SJCRH30 (cell line): ENCODE measurements around the gene USP7. TPM values are rescaled to one million over a fixed set of nuclear protein-coding genes. Genes with fewer than 3 reads are reported as not detected.

ENCODE experiments used
- DNase-seq, 2 experiments: peaks; one replicate each; pipeline ENCODE4 v3.0.0-alpha.2; 2015 to 2020
- H3K27ac ChIP-seq: fragments of 250-450 bp; sonication (Bioruptor Pico); 2 replicates; pipeline ENCODE4 v1.5.1; 2020; ENCODE audit warnings: mild to moderate bottlenecking, moderate library complexity
- H3K27me3 ChIP-seq: fragments of 250-450 bp; sonication (Bioruptor Pico); 2 replicates; pipeline ENCODE4 v1.5.1; 2020; ENCODE audit warnings: mild to moderate bottlenecking, moderate library complexity
- H3K36me3 ChIP-seq: fragments of 250-450 bp; sonication (Bioruptor Pico); 2 replicates; pipeline ENCODE4 v1.5.1; 2020; ENCODE audit warnings: mild to moderate bottlenecking, moderate library complexity
- H3K4me1 ChIP-seq: fragments of 250-450 bp; sonication (Bioruptor Pico); 2 replicates; pipeline ENCODE4 v1.5.1; 2020; ENCODE audit warnings: mild to moderate bottlenecking, moderate library complexity
- H3K4me3 ChIP-seq: fragments of 250-450 bp; sonication (Bioruptor Pico); 2 replicates; pipeline ENCODE4 v1.5.1; 2020; ENCODE audit warnings: mild to moderate bottlenecking, moderate library complexity
- H3K9me3 ChIP-seq: fragments of 250-450 bp; sonication (Bioruptor Pico); replicated peaks from 2 replicates; pipeline ENCODE4 v1.5.1; 2020; ENCODE audit warnings: mild to moderate bottlenecking, moderate library complexity
- total RNA-seq: library from RNA; depleted of rRNA; stranded (reverse); fragments of >200 nt; shearing (Covaris generic); gene quantifications from 2 replicates; pipeline ENCODE4 v1.2.3, GENCODE V29; 2014; rRNA removed

Gene USP7
- 83.7 and 91.7 TPM in 2 replicates for total RNA-seq

GRCh38 chr16:8963821-8964441 is at the start of gene USP7:
USP7 (minus strand) TSS chr16:8963906; CDS start chr16:8963285, 621 bp downstream.
- Histone ChIP-seq H3K4me1 (peaks cover 15% of the 10 kb centered on the region), H3K9me3 (no peaks in the 10 kb centered on the region), H3K4me3 (peak within 1 kb of the TSS; percentile 73), H3K27ac (no peak within 1 kb of the TSS), H3K27me3 (no peaks in the 10 kb centered on the region), H3K36me3 (no peaks in the 10 kb centered on the region)
- peak; percentile 87 for DNase-seq

- Histone ChIP-seq H3K27me3 (no peaks in the 10 kb centered on the region), H3K4me3 (no peak overlapping the region), H3K36me3 (no peaks in the 10 kb centered on the region), H3K9me3 (no peaks in the 10 kb centered on the region), H3K4me1 (no peaks in the 10 kb centered on the region), H3K27ac (no peak overlapping the region)
- DNase-seq = no peak
Observed at GRCh38 chr16:9013508-9013864, 49.8 kb upstream of the USP7 start.

- DNase-seq = no peak
- no peaks in the 10 kb centered on the region for H3K27me3 ChIP-seq
Observed at GRCh38 chr16:9012848-9013507, 49.3 kb upstream of the USP7 start.

GRCh38 chr16:9012330-9012729 is 48.6 kb upstream of the USP7 start:
- H3K4me3 ChIP-seq = no peak overlapping the region
- no peak for DNase-seq
- no peaks in the 10 kb centered on the region for H3K4me1 ChIP-seq
- no peaks in the 10 kb centered on the region for H3K36me3 ChIP-seq
- H3K27ac ChIP-seq = no peak overlapping the region
- H3K9me3 ChIP-seq = no peaks in the 10 kb centered on the region
- no peaks in the 10 kb centered on the region for H3K27me3 ChIP-seq

More at GRCh38 chr16:9012848-9013507, 49.3 kb upstream of the USP7 start:
- no peaks in the 10 kb centered on the region for H3K9me3 ChIP-seq
- no peaks in the 10 kb centered on the region for H3K4me1 ChIP-seq
- H3K36me3 ChIP-seq = no peaks in the 10 kb centered on the region
- no peak overlapping the region for H3K27ac ChIP-seq
- no peak overlapping the region for H3K4me3 ChIP-seq

- H3K4me3 ChIP-seq = peak overlapping the region; percentile 12; the same call in 1 of the 2 replicates
- H3K4me1 ChIP-seq = no peaks in the 10 kb centered on the region
- H3K27ac ChIP-seq = no peak overlapping the region
- H3K36me3 ChIP-seq = no peaks in the 10 kb centered on the region
- H3K27me3 ChIP-seq = no peaks in the 10 kb centered on the region
- no peaks in the 10 kb centered on the region for H3K9me3 ChIP-seq
- DNase-seq = peak; percentile 76 to 79
Observed at GRCh38 chr16:9008601-9009260, 45.0 kb upstream of the USP7 start.

GRCh38 chr16:9007177-9007794 is 43.6 kb upstream of the USP7 start:
- no peaks in the 10 kb centered on the region for H3K27me3 ChIP-seq
- DNase-seq = peak; percentile 7 to 22
- no peaks in the 10 kb centered on the region for H3K4me1 ChIP-seq
- H3K9me3 ChIP-seq = no peaks in the 10 kb centered on the region
- no peak overlapping the region for H3K27ac ChIP-seq
- no peaks in the 10 kb centered on the region for H3K36me3 ChIP-seq
- H3K4me3 ChIP-seq = no peak overlapping the region

GRCh38 chr16:9004183-9004582 is 40.5 kb upstream of the USP7 start:
- Histone ChIP-seq H3K4me1 (no peaks in the 10 kb centered on the region), H3K9me3 (no peaks in the 10 kb centered on the region), H3K27me3 (no peaks in the 10 kb centered on the region), H3K27ac (no peak overlapping the region), H3K4me3 (no peak overlapping the region), H3K36me3 (no peaks in the 10 kb centered on the region)
- no peak for DNase-seq

- no peak for DNase-seq
- no peaks in the 10 kb centered on the region for H3K4me1 ChIP-seq
- H3K27me3 ChIP-seq = no peaks in the 10 kb centered on the region
- H3K4me3 ChIP-seq = no peak overlapping the region
- no peaks in the 10 kb centered on the region for H3K9me3 ChIP-seq
- no peak overlapping the region for H3K27ac ChIP-seq
- no peaks in the 10 kb centered on the region for H3K36me3 ChIP-seq
Observed at GRCh38 chr16:9003763-9004162, 40.1 kb upstream of the USP7 start.

GRCh38 chr16:9003322-9003721 is 39.6 kb upstream of the USP7 start:
- Histone ChIP-seq H3K27ac (no peak overlapping the region), H3K9me3 (no peaks in the 10 kb centered on the region), H3K4me1 (no peaks in the 10 kb centered on the region), H3K27me3 (no peaks in the 10 kb centered on the region), H3K36me3 (no peaks in the 10 kb centered on the region), H3K4me3 (no peak overlapping the region)
- DNase-seq = no peak

GRCh38 chr16:9002042-9002441 is 38.3 kb upstream of the USP7 start:
- H3K4me1 ChIP-seq = no peaks in the 10 kb centered on the region
- no peak overlapping the region for H3K4me3 ChIP-seq
- H3K36me3 ChIP-seq = no peaks in the 10 kb centered on the region
- H3K27me3 ChIP-seq = no peaks in the 10 kb centered on the region
- H3K9me3 ChIP-seq = no peaks in the 10 kb centered on the region
- no peak for DNase-seq
- no peak overlapping the region for H3K27ac ChIP-seq

GRCh38 chr16:9000664-9001063 is 37.0 kb upstream of the USP7 start:
- H3K36me3 ChIP-seq = no peaks in the 10 kb centered on the region
- H3K4me3 ChIP-seq = no peak overlapping the region
- H3K4me1 ChIP-seq = no peaks in the 10 kb centered on the region
- no peak for DNase-seq
- no peaks in the 10 kb centered on the region for H3K27me3 ChIP-seq
- H3K27ac ChIP-seq = no peak overlapping the region
- H3K9me3 ChIP-seq = no peaks in the 10 kb centered on the region

- Histone ChIP-seq H3K4me1 (no peaks in the 10 kb centered on the region), H3K36me3 (no peaks in the 10 kb centered on the region), H3K9me3 (no peaks in the 10 kb centered on the region), H3K4me3 (no peak overlapping the region), H3K27me3 (no peaks in the 10 kb centered on the region), H3K27ac (no peak overlapping the region)
- no peak for DNase-seq
Observed at GRCh38 chr16:8999800-9000199, 36.1 kb upstream of the USP7 start.

GRCh38 chr16:8998108-8998507 is 34.4 kb upstream of the USP7 start:
- no peaks in the 10 kb centered on the region for H3K4me1 ChIP-seq
- no peaks in the 10 kb centered on the region for H3K36me3 ChIP-seq
- H3K27me3 ChIP-seq = no peaks in the 10 kb centered on the region
- H3K27ac ChIP-seq = no peak overlapping the region
- DNase-seq = no peak
- H3K9me3 ChIP-seq = no peaks in the 10 kb centered on the region
- H3K4me3 ChIP-seq = no peak overlapping the region

GRCh38 chr16:8996891-8997290 is 33.2 kb upstream of the USP7 start:
- Histone ChIP-seq H3K36me3 (no peaks in the 10 kb centered on the region), H3K4me3 (no peak overlapping the region), H3K27me3 (no peaks in the 10 kb centered on the region), H3K9me3 (no peaks in the 10 kb centered on the region), H3K27ac (no peak overlapping the region), H3K4me1 (no peaks in the 10 kb centered on the region)
- peak; percentile 23 to 51 for DNase-seq

- Histone ChIP-seq H3K9me3 (no peaks in the 10 kb centered on the region), H3K27ac (no peak overlapping the region)
Observed at GRCh38 chr16:8990445-8990844, 26.7 kb upstream of the USP7 start.

More at GRCh38 chr16:8990445-8990844, 26.7 kb upstream of the USP7 start:
- no peaks in the 10 kb centered on the region for H3K4me1 ChIP-seq
- H3K27me3 ChIP-seq = no peaks in the 10 kb centered on the region
- H3K4me3 ChIP-seq = no peak overlapping the region
- H3K36me3 ChIP-seq = no peaks in the 10 kb centered on the region
- DNase-seq = no peak
